Esophagus muscularis mucosa (tissue), 3 donors: ENCODE data around the gene DPP4.

Source experiments
- CTCF ChIP-seq, 3 experiments: fragments of 200-600 bp in 2 of 3; fragments of 450-650 bp in 1 of 3; sonication (generic) in 2 of 3; IDR thresholded peaks; one replicate each; pipeline ENCODE4 v1.5.1; 2017 to 2019; ENCODE audit warnings: antibody characterized with exemption in 3 of 3, mild to moderate bottlenecking in 2 of 3, moderate library complexity in 1 of 3
- POLR2A ChIP-seq: fragments of 450-650 bp; IDR thresholded peaks from one replicate; pipeline ENCODE4 v1.6.1; 2017; ENCODE audit warnings: antibody characterized with exemption, moderate library complexity, mild to moderate bottlenecking, low read depth
- POLR2AphosphoS5 ChIP-seq, 2 donors: sonication (generic); formaldehyde crosslinking; IDR thresholded peaks; one replicate each; pipeline ENCODE4 v1.6.1; 2017; ENCODE audit warnings: antibody characterized with exemption in 2 of 2

GRCh38 chr2:162041485-162041884 lies 32.5 kb downstream of the DPP4 start:
- TF ChIP-seq POLR2AphosphoS5 (IDR thresholded peaks at IDR 0.05), result no peak
- TF ChIP-seq CTCF (IDR thresholded peaks at IDR 0.05), result no peak
- no peak for TF ChIP-seq POLR2A
